ENCODE measurements around the gene RAB1B. TPM values are rescaled to one million over a fixed set of nuclear protein-coding genes. Genes with fewer than 3 reads are reported as not detected.
A peak's percentile ranks its signal among the peaks of the same experiment; 100 is the strongest.
"Not testable (repeated sequence)": the region's sequence is repeated elsewhere in the genome, so short reads cannot be mapped to it uniquely, and the experiment has no call there.

RAB1B gene
- total and polyA plus RNA-seq, 2 donors from 2014 or later, result 153 to 197 TPM

- Histone ChIP-seq H3K36me3 (ENCODE audit: control insufficient read depth in 2 of 3, insufficient read depth in 3 of 3, low read length in 3 of 3) (peaks cover 15 to 31% (median 24%) of the 10 kb centered on the region in 3 donors), H3K9me3 (ENCODE audit: control insufficient read depth in 2 of 3, insufficient read depth in 1 of 3, low read length in 3 of 3) (no peaks in the 10 kb centered on the region), H3K4me1 (ENCODE audit: control insufficient read depth in 2 of 3, insufficient read depth in 2 of 3, low read depth in 1 of 3, low read length in 3 of 3) (peaks cover 0 to 9% (median 6%) of the 10 kb centered on the region in 3 donors), H3K9ac (ENCODE audit: low read length in 3 of 3) (no peak overlapping the region), H3K4me3 (ENCODE audit: low read length in 3 of 3) (no peak overlapping the region), H3K27me3 (ENCODE audit: control insufficient read depth, insufficient read depth, low read length) (no peaks in the 10 kb centered on the region), H3K27ac (ENCODE audit: low read depth in 2 of 2, low read length in 2 of 2) (no peak overlapping the region)
- no peak for DNase-seq
- TF ChIP-seq CTCF (IDR thresholded peaks at IDR 0.05; ENCODE audit: borderline replicate concordance, extremely low read depth, insufficient read depth), result no peak
- FAIRE-seq, result no peak
- intact Hi-C loops (cut with DNase I), result loop anchor here (10.0 kb wide), 1 partner anchor 49 kb away; no protein-coding TSS in a partner anchor
Measured at GRCh38 chr11:66274219-66274618, 5.8 kb downstream of the RAB1B start.

DNA sequence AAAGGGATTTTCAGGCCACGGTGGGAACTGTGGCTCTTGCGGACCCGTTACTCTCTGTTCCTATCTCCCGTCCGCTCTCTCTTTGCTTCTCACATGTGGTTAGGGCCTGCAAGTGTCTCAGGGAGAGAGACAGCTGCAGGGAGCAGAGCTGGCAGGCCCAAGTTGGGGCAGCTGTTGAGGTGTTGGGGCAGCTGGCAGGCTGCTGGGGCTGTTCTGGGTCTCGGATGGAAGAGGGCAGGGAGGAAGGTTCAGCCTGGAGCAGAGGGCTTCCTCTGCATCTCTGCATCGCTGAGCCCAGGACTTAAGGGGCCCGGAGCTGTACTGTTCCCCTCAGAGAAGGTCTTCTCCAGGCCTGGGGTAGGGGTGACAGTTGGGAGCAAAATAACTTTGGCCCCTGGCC, 7.0 kb downstream of the RAB1B start:
- intact Hi-C loops (cut with DNase I), result loop anchor here (10.0 kb wide), 1 partner anchor 51 kb away; no protein-coding TSS in a partner anchor
- peaks cover 15 to 31% (median 24%) of the 10 kb centered on the region in 3 donors for H3K36me3 ChIP-seq (ENCODE audit: control insufficient read depth in 2 of 3, insufficient read depth in 3 of 3, low read length in 3 of 3)

GRCh38 chr11:66275984-66276612, 7.7 kb downstream of the RAB1B start:
- DNase-seq, result peak in 1 of 5 donors; percentile 72
- intact Hi-C loops (cut with DNase I), result loop anchor here (10.0 kb wide), 1 partner anchor 51 kb away; no protein-coding TSS in a partner anchor
- TF ChIP-seq CTCF (IDR thresholded peaks at IDR 0.05; ENCODE audit: borderline replicate concordance, extremely low read depth, insufficient read depth), result no peak
- H3K4me1 ChIP-seq (ENCODE audit: control insufficient read depth in 2 of 3, insufficient read depth in 2 of 3, low read depth in 1 of 3, low read length in 3 of 3), result peaks cover 0 to 2% (median 0%) of the 10 kb centered on the region in 3 donors
- no peaks in the 10 kb centered on the region for H3K9me3 ChIP-seq (ENCODE audit: control insufficient read depth in 2 of 3, insufficient read depth in 1 of 3, low read length in 3 of 3)
- FAIRE-seq, result no peak
- no peaks in the 10 kb centered on the region for H3K27me3 ChIP-seq (ENCODE audit: control insufficient read depth, insufficient read depth, low read length)
- H3K4me3 ChIP-seq (ENCODE audit: low read length in 3 of 3), result no peak overlapping the region
- peaks cover 15 to 31% (median 24%) of the 10 kb centered on the region in 3 donors for H3K36me3 ChIP-seq (ENCODE audit: control insufficient read depth in 2 of 3, insufficient read depth in 3 of 3, low read length in 3 of 3)
- H3K9ac ChIP-seq (ENCODE audit: low read length in 3 of 3), result no peak overlapping the region
- no peak overlapping the region for H3K27ac ChIP-seq (ENCODE audit: low read depth in 2 of 2, low read length in 2 of 2)

More for the DNA sequence above, 7.0 kb downstream of the RAB1B start:
- Histone ChIP-seq H3K27me3 (ENCODE audit: control insufficient read depth, insufficient read depth, low read length) (no peaks in the 10 kb centered on the region), H3K9ac (ENCODE audit: low read length in 3 of 3) (no peak overlapping the region), H3K9me3 (ENCODE audit: control insufficient read depth in 2 of 3, insufficient read depth in 1 of 3, low read length in 3 of 3) (no peaks in the 10 kb centered on the region), H3K4me1 (ENCODE audit: control insufficient read depth in 2 of 3, insufficient read depth in 2 of 3, low read depth in 1 of 3, low read length in 3 of 3) (peaks cover 0 to 2% (median 0%) of the 10 kb centered on the region in 3 donors), H3K27ac (ENCODE audit: low read depth in 2 of 2, low read length in 2 of 2) (no peak overlapping the region), H3K4me3 (ENCODE audit: low read length in 3 of 3) (no peak overlapping the region)
- peak in 1 of 5 donors; percentile 64 for DNase-seq
- TF ChIP-seq CTCF (IDR thresholded peaks at IDR 0.05; ENCODE audit: borderline replicate concordance, extremely low read depth, insufficient read depth), result no peak
- no peak for FAIRE-seq

- H3K36me3 ChIP-seq (ENCODE audit: control insufficient read depth in 2 of 3, insufficient read depth in 3 of 3, low read length in 3 of 3), result peaks cover 15 to 31% (median 24%) of the 10 kb centered on the region in 3 donors
- FAIRE-seq, result not testable (repeated sequence)
Measured at GRCh38 chr11:66276619-66277018, 8.2 kb downstream of the RAB1B start.

DNA sequence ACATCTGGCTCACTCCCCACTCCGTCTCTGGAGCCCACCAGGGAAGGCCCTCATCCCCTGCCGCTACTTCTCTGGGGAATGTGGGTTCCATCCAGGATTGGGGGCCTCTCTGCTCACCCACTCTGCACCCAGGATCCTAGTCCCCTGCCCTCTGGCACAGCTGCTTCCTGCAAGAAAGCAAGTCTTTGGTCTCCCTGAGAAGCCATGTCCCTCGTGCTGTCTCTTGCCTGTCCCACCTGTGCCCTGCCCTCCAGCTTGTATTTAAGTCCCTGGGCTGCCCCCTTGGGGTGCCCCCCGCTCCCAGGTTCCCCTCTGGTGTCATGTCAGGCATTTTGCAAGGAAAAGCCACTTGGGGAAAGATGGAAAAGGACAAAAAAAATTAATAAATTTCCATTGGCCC, 8.6 kb downstream of the RAB1B start:
- intact Hi-C loops (cut with DNase I), result loop anchor here (10.0 kb wide), 1 partner anchor 52 kb away; no protein-coding TSS in a partner anchor
- peaks cover 15 to 28% (median 22%) of the 10 kb centered on the region in 3 donors for H3K36me3 ChIP-seq (ENCODE audit: control insufficient read depth in 2 of 3, insufficient read depth in 3 of 3, low read length in 3 of 3)
- H3K4me1 ChIP-seq (ENCODE audit: control insufficient read depth in 2 of 3, insufficient read depth in 2 of 3, low read depth in 1 of 3, low read length in 3 of 3); DNase-seq; H3K9me3 ChIP-seq (ENCODE audit: control insufficient read depth in 2 of 3, insufficient read depth in 1 of 3, low read length in 3 of 3); H3K9ac ChIP-seq (ENCODE audit: low read length in 3 of 3); H3K27ac ChIP-seq (ENCODE audit: low read depth in 2 of 2, low read length in 2 of 2); H3K27me3 ChIP-seq (ENCODE audit: control insufficient read depth, insufficient read depth, low read length); H3K4me3 ChIP-seq (ENCODE audit: low read length in 3 of 3); FAIRE-seq: not testable (repeated sequence)

More at GRCh38 chr11:66276619-66277018, 8.2 kb downstream of the RAB1B start:
- intact Hi-C loops (cut with DNase I), result loop anchor here (10.0 kb wide), 1 partner anchor 52 kb away; no protein-coding TSS in a partner anchor
- H3K27me3 ChIP-seq (ENCODE audit: control insufficient read depth, insufficient read depth, low read length); H3K9ac ChIP-seq (ENCODE audit: low read length in 3 of 3); H3K4me3 ChIP-seq (ENCODE audit: low read length in 3 of 3); H3K4me1 ChIP-seq (ENCODE audit: control insufficient read depth in 2 of 3, insufficient read depth in 2 of 3, low read depth in 1 of 3, low read length in 3 of 3); H3K27ac ChIP-seq (ENCODE audit: low read depth in 2 of 2, low read length in 2 of 2); H3K9me3 ChIP-seq (ENCODE audit: control insufficient read depth in 2 of 3, insufficient read depth in 1 of 3, low read length in 3 of 3): not testable (repeated sequence)
- DNase-seq, result peak in 1 of 5 donors; percentile 61

Data from kidney (tissue), 14 donors.